GM12878 (cell line): Measurements from ENCODE around the gene ZBTB4.

ENCODE experiments used
- EZH2 ChIP-seq: IDR thresholded peaks from 2 replicates; pipeline ENCODE4 v1.6.1; 2012; ENCODE audit warnings: low read depth, mild to moderate bottlenecking, control low read depth, inconsistent platforms, low read length, borderline replicate concordance; ENCODE audit not compliant: control insufficient read depth
- MEF2B ChIP-seq: fragments of 450-650 bp; IDR thresholded peaks from 2 replicates; pipeline ENCODE4 v1.6.1; 2018; ENCODE audit warnings: mild to moderate bottlenecking, moderate library complexity; ENCODE audit not compliant: partially characterized antibody, poor library complexity, severe bottlenecking
- ZBED1 ChIP-seq: IDR thresholded peaks from 2 replicates; pipeline ENCODE4 v1.6.1; 2016; ENCODE audit warnings: borderline replicate concordance

DNA sequence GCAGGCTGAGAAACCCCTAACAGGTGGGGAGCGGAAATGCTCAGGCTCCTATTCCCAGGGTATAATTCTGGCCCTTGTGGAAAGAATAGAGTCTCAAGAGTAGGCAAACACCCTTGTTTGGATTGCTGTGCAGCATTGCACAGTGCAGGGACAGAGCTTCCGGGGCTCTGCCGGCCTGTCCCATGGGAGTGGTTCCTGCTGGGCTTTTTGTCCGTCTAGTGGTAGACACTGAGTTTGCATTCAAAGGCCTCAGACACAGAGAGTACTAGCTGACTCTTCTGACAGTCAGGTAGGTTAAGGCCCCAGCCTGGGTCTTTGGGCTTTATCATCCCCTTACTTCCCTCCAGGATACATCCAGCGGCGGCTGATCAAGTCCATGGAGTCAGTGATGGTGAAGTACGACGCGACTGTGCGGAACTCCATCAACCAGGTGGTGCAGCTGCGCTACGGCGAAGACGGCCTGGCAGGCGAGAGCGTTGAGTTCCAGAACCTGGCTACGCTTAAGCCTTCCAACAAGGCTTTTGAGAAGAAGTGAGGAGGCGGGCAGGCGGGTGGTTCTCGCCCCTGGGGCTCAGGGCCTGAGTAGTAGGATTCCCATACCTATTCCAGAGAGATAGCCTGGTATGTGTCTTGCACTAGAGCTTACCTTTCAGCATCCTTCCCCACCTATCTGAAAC lies 22.9 kb upstream of the ZBTB4 start:
- TF ChIP-seq ZBED1 (no peak), EZH2 (no peak), MEF2B (no peak)
